Ishikawa (cell line): ENCODE data around the gene ERV3-1.

Experiments
- CEBPB ChIP-seq: IDR thresholded peaks from 2 replicates; pipeline ENCODE4 v1.6.1; 2012
- CREB1 ChIP-seq: IDR thresholded peaks from 2 replicates; pipeline ENCODE4 v1.6.1; 2012; ENCODE audit warnings: low read depth
- EGR1 ChIP-seq: IDR thresholded peaks from 2 replicates; pipeline ENCODE4 v1.6.1; 2012
- EP300 ChIP-seq: IDR thresholded peaks from 2 replicates; pipeline ENCODE4 v1.6.1; 2012; ENCODE audit warnings: borderline replicate concordance
- FOXM1 ChIP-seq: IDR thresholded peaks from 2 replicates; pipeline ENCODE4 v1.6.1; 2012; ENCODE audit warnings: low read depth, borderline replicate concordance
- MAX ChIP-seq: IDR thresholded peaks from 2 replicates; pipeline ENCODE4 v1.6.1; 2012
- NFIC ChIP-seq: IDR thresholded peaks from 2 replicates; pipeline ENCODE4 v1.6.1; 2012
- RAD21 ChIP-seq: IDR thresholded peaks from 2 replicates; pipeline ENCODE4 v1.6.1; 2012; ENCODE audit warnings: low read depth
- REST ChIP-seq: IDR thresholded peaks from 2 replicates; pipeline ENCODE4 v1.6.1; 2012; ENCODE audit warnings: low read depth, mild to moderate bottlenecking
- TAF1 ChIP-seq: IDR thresholded peaks from 2 replicates; pipeline ENCODE4 v1.6.1; 2012; ENCODE audit warnings: low read depth, mild to moderate bottlenecking
- TCF12 ChIP-seq: IDR thresholded peaks from 2 replicates; pipeline ENCODE4 v1.6.1; 2012; ENCODE audit warnings: low read depth
- TEAD4 ChIP-seq: IDR thresholded peaks from 2 replicates; pipeline ENCODE4 v1.6.1; 2012
- USF1 ChIP-seq: IDR thresholded peaks from 2 replicates; pipeline ENCODE4 v1.6.1; 2012
- YY1 ChIP-seq: IDR thresholded peaks from 2 replicates; pipeline ENCODE4 v1.6.1; 2012; ENCODE audit warnings: low read depth
- ZBTB7A ChIP-seq: IDR thresholded peaks from 2 replicates; pipeline ENCODE4 v1.6.1; 2012; ENCODE audit warnings: low read depth

The ERV3-1 gene

GRCh38 chr7:64959072-64959747 lies 47.3 kb downstream of the ERV3-1 start:
- TF ChIP-seq YY1, result no peak
- no peak for TF ChIP-seq MAX
- TF ChIP-seq CREB1, result no peak
- no peak for TF ChIP-seq RAD21
- TF ChIP-seq CEBPB, result no peak
- TF ChIP-seq REST, result no peak
- no peak for TF ChIP-seq NFIC
- TF ChIP-seq TAF1, result no peak
- TF ChIP-seq EGR1, result no peak
- TF ChIP-seq TEAD4, result no peak
- no peak for TF ChIP-seq USF1
- no peak for TF ChIP-seq EP300
- no peak for TF ChIP-seq ZBTB7A
- TF ChIP-seq TCF12, result no peak
- no peak for TF ChIP-seq FOXM1

GRCh38 chr7:64951250-64951848 lies 55.1 kb downstream of the ERV3-1 start:
- peak; percentile 82 for TF ChIP-seq RAD21
- no peak for TF ChIP-seq CREB1
- TF ChIP-seq ZBTB7A, result no peak

- TF ChIP-seq NFIC (0 out of 2 replicates have a peak, but pooled peaks have one; percentile 20), EGR1 (peak; percentile 52; the same call in 1 of the 2 replicates)
Measured at GRCh38 chr7:64950673-64951072, 55.8 kb downstream of the ERV3-1 start.

- TF ChIP-seq TEAD4, result no peak
- peak; percentile 71 for TF ChIP-seq EGR1
- peak; percentile 69; the same call in 1 of the 2 replicates for TF ChIP-seq ZBTB7A
Measured at GRCh38 chr7:64947252-64948000, 59.1 kb downstream of the ERV3-1 start.

GRCh38 chr7:64946772-64947171 lies 59.7 kb downstream of the ERV3-1 start:
- no peak for TF ChIP-seq TAF1
- no peak for TF ChIP-seq YY1
- no peak for TF ChIP-seq CEBPB
- TF ChIP-seq TEAD4, result no peak
- TF ChIP-seq RAD21, result no peak; the same call in 1 of the 2 replicates
- TF ChIP-seq CREB1, result no peak
- TF ChIP-seq EGR1, result no peak
- no peak for TF ChIP-seq MAX
- TF ChIP-seq NFIC, result no peak
- TF ChIP-seq FOXM1, result no peak
- no peak for TF ChIP-seq TCF12
- TF ChIP-seq ZBTB7A, result no peak
- no peak for TF ChIP-seq USF1
- no peak for TF ChIP-seq EP300
- no peak for TF ChIP-seq REST

- no peak for TF ChIP-seq EP300
- TF ChIP-seq TEAD4, result no peak
- no peak for TF ChIP-seq TCF12
- no peak for TF ChIP-seq CEBPB
- no peak for TF ChIP-seq RAD21
- TF ChIP-seq REST, result no peak
- TF ChIP-seq CREB1, result no peak
- TF ChIP-seq ZBTB7A, result no peak
- TF ChIP-seq EGR1, result no peak
- no peak for TF ChIP-seq MAX
- TF ChIP-seq YY1, result no peak
- TF ChIP-seq NFIC, result no peak
- no peak for TF ChIP-seq FOXM1
- TF ChIP-seq TAF1, result no peak
- no peak for TF ChIP-seq USF1
Measured at GRCh38 chr7:64945503-64946175, 60.8 kb downstream of the ERV3-1 start.
